Esophagus muscularis mucosa (tissue), 4 donors: ENCODE data around the gene ST6GALNAC3.

ENCODE experiments used
- EP300 ChIP-seq: sonication (generic); formaldehyde crosslinking; IDR thresholded peaks from one replicate; pipeline ENCODE4 v1.6.1; 2017; ENCODE audit warnings: antibody characterized with exemption
- POLR2A ChIP-seq: fragments of 450-650 bp; IDR thresholded peaks from one replicate; pipeline ENCODE4 v1.6.1; 2017; ENCODE audit warnings: antibody characterized with exemption, moderate library complexity, mild to moderate bottlenecking, low read depth
- POLR2AphosphoS5 ChIP-seq, 2 donors: sonication (generic); formaldehyde crosslinking; IDR thresholded peaks; one replicate each; pipeline ENCODE4 v1.6.1; 2017; ENCODE audit warnings: antibody characterized with exemption in 2 of 2
- TF ChIP-seq, protein P1 (sequence below), 3 experiments: fragments of 200-600 bp in 2 of 3; fragments of 450-650 bp in 1 of 3; sonication (generic) in 2 of 3; IDR thresholded peaks; one replicate each; pipeline ENCODE4 v1.5.1; 2017 to 2019; ENCODE audit warnings: antibody characterized with exemption in 3 of 3, mild to moderate bottlenecking in 2 of 3, moderate library complexity in 1 of 3

DNA sequence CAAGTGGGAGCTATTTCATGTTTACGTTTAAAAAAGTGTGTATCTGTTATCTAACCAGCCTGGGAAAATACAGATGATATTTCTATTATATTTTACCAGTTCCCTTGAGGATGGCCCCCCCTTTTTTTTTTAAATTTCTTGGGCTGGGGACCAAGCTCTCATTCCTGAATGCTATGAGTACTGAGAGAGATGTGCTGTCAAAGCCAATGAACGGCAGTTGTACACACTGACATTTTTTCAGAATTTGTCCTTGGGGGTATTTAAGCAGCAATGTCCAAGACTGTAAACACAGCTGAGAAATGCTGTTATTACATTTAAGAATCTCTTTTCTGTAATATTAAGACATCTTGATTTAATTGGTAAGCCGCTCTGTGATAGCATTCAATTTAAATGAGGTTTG is 177.9 kb downstream of the ST6GALNAC3 start:
- TF ChIP-seq, protein P1, sequence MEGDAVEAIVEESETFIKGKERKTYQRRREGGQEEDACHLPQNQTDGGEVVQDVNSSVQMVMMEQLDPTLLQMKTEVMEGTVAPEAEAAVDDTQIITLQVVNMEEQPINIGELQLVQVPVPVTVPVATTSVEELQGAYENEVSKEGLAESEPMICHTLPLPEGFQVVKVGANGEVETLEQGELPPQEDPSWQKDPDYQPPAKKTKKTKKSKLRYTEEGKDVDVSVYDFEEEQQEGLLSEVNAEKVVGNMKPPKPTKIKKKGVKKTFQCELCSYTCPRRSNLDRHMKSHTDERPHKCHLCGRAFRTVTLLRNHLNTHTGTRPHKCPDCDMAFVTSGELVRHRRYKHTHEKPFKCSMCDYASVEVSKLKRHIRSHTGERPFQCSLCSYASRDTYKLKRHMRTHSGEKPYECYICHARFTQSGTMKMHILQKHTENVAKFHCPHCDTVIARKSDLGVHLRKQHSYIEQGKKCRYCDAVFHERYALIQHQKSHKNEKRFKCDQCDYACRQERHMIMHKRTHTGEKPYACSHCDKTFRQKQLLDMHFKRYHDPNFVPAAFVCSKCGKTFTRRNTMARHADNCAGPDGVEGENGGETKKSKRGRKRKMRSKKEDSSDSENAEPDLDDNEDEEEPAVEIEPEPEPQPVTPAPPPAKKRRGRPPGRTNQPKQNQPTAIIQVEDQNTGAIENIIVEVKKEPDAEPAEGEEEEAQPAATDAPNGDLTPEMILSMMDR (IDR thresholded peaks at IDR 0.05) = no peak
- TF ChIP-seq POLR2AphosphoS5 (IDR thresholded peaks at IDR 0.05) = no peak
- TF ChIP-seq POLR2A = no peak
- TF ChIP-seq EP300 = no peak
